ENCODE results near the gene PIEZO2. TPM values are rescaled to one million over a fixed set of nuclear protein-coding genes. Genes with fewer than 3 reads are reported as not detected.

PIEZO2 gene
- total RNA-seq, 2 donors from 2014 or later: 0.63 to 3.0 TPM

- Histone ChIP-seq H3K27me3 (no peaks in the 10 kb centered on the region), H3K9me3 (no peaks in the 10 kb centered on the region), H3K36me3 (no peaks in the 10 kb centered on the region), H3K4me1 (no peaks in the 10 kb centered on the region), H3K4me3 (no peak overlapping the region), H3K27ac (no peak overlapping the region)
- no peak for TF ChIP-seq CTCF (IDR thresholded peaks at IDR 0.05)
- no peak for DNase-seq (ENCODE audit: low spot score)
These were observed 296.7 kb downstream of the PIEZO2 start for GRCh38 chr18:10852385-10853303.

- Histone ChIP-seq H3K4me1 (no peaks in the 10 kb centered on the region), H3K27ac (no peak overlapping the region), H3K4me3 (no peak overlapping the region), H3K27me3 (no peaks in the 10 kb centered on the region), H3K9me3 (no peaks in the 10 kb centered on the region), H3K36me3 (no peaks in the 10 kb centered on the region)
- peak; percentile 49 to 85 for TF ChIP-seq CTCF (IDR thresholded peaks at IDR 0.05)
- no peak for DNase-seq (ENCODE audit: low spot score)
These were observed 297.5 kb downstream of the PIEZO2 start for GRCh38 chr18:10851824-10852319.

- DNase-seq (ENCODE audit: low spot score): no peak
- no peak for TF ChIP-seq CTCF (IDR thresholded peaks at IDR 0.05)
- H3K27ac ChIP-seq: no peak overlapping the region
- H3K27me3 ChIP-seq: no peaks in the 10 kb centered on the region
- no peaks in the 10 kb centered on the region for H3K36me3 ChIP-seq
- no peak overlapping the region for H3K4me3 ChIP-seq
- no peaks in the 10 kb centered on the region for H3K4me1 ChIP-seq
- H3K9me3 ChIP-seq: no peaks in the 10 kb centered on the region
These were observed 298.5 kb downstream of the PIEZO2 start for GRCh38 chr18:10850840-10851239.

GRCh38 chr18:10850216-10850615, 299.2 kb downstream of the PIEZO2 start:
- H3K27me3 ChIP-seq: no peaks in the 10 kb centered on the region
- DNase-seq (ENCODE audit: low spot score): no peak
- no peak for TF ChIP-seq CTCF (IDR thresholded peaks at IDR 0.05)
- H3K27ac ChIP-seq: no peak overlapping the region
- H3K36me3 ChIP-seq: no peaks in the 10 kb centered on the region
- no peak overlapping the region for H3K4me3 ChIP-seq
- H3K9me3 ChIP-seq: no peaks in the 10 kb centered on the region
- H3K4me1 ChIP-seq: no peaks in the 10 kb centered on the region

GRCh38 chr18:10847907-10848306, 301.5 kb downstream of the PIEZO2 start:
- no peak for DNase-seq (ENCODE audit: low spot score)
- H3K9me3 ChIP-seq: no peaks in the 10 kb centered on the region
- TF ChIP-seq CTCF (IDR thresholded peaks at IDR 0.05): no peak

More at GRCh38 chr18:10847907-10848306, 301.5 kb downstream of the PIEZO2 start:
- H3K4me3 ChIP-seq: no peak overlapping the region
- H3K4me1 ChIP-seq: no peaks in the 10 kb centered on the region
- H3K27me3 ChIP-seq: no peaks in the 10 kb centered on the region
- no peak overlapping the region for H3K27ac ChIP-seq
- H3K36me3 ChIP-seq: no peaks in the 10 kb centered on the region

All from right atrium auricular region (tissue), 2 donors.